ENCODE measurements around the gene DENND4A. TPM values are rescaled to one million over a fixed set of nuclear protein-coding genes. Genes with fewer than 3 reads are reported as not detected.
"Not testable (repeated sequence)": the region's sequence is repeated elsewhere in the genome, so short reads cannot be mapped to it uniquely, and the experiment has no call there.

Gene DENND4A
- total RNA-seq, 1 donor from 2014 or later = 17.1 TPM

DNA sequence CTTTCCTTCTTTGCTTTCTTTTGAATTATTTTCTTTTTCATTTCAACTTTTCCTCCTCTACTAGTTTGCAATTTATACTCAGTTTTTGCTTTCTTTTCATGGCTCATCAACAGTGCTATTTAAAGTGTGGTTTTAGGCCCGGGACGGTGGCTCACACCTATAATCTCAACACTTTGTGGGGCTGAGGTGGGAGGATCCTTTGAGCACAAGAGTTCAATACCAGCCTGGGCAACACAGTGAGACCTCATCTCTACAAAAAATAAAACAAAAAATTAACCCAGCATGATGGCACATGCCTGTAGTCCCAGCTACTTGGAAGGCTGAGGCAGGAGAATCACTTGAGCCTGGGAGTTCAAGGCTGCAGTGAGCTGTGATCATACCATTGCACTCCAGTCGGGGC lies 20.4 kb upstream of the DENND4A start:
- no peak overlapping the region for H3K4me3 Mint-ChIP-seq (ENCODE audit: unreplicated experiment)
- peaks cover 3% of the 10 kb centered on the region for H3K9me3 Mint-ChIP-seq (ENCODE audit: unreplicated experiment)
- peaks cover 4% of the 10 kb centered on the region for H3K36me3 Mint-ChIP-seq (ENCODE audit: low read depth, unreplicated experiment)
- H3K27me3 Mint-ChIP-seq (ENCODE audit: unreplicated experiment) = peaks cover 3% of the 10 kb centered on the region
- no peak for DNase-seq (ENCODE audit: low spot score)
- TF ChIP-seq CTCF (IDR thresholded peaks at IDR 0.05; ENCODE audit: unreplicated experiment) = no peak
- no peaks in the 10 kb centered on the region for H3K4me1 Mint-ChIP-seq (ENCODE audit: unreplicated experiment)
- no peak overlapping the region for H3K27ac Mint-ChIP-seq (ENCODE audit: unreplicated experiment)

GRCh38 chr15:65811835-65812234 lies 19.7 kb upstream of the DENND4A start:
- Mint-ChIP-seq H3K27me3 (ENCODE audit: unreplicated experiment) (peaks cover 2% of the 10 kb centered on the region), H3K4me1 (ENCODE audit: unreplicated experiment) (no peaks in the 10 kb centered on the region), H3K27ac (ENCODE audit: unreplicated experiment) (no peak overlapping the region), H3K9me3 (ENCODE audit: unreplicated experiment) (peaks cover 3% of the 10 kb centered on the region), H3K4me3 (ENCODE audit: unreplicated experiment) (no peak overlapping the region), H3K36me3 (ENCODE audit: low read depth, unreplicated experiment) (peaks cover 4% of the 10 kb centered on the region)
- no peak for DNase-seq (ENCODE audit: low spot score)
- TF ChIP-seq CTCF (IDR thresholded peaks at IDR 0.05; ENCODE audit: unreplicated experiment) = no peak

GRCh38 chr15:65811011-65811733 lies 19.1 kb upstream of the DENND4A start:
- H3K4me1 Mint-ChIP-seq (ENCODE audit: unreplicated experiment); H3K36me3 Mint-ChIP-seq (ENCODE audit: low read depth, unreplicated experiment); DNase-seq (ENCODE audit: low spot score); H3K4me3 Mint-ChIP-seq (ENCODE audit: unreplicated experiment); H3K27me3 Mint-ChIP-seq (ENCODE audit: unreplicated experiment); H3K9me3 Mint-ChIP-seq (ENCODE audit: unreplicated experiment); H3K27ac Mint-ChIP-seq (ENCODE audit: unreplicated experiment): not testable (repeated sequence)

- Mint-ChIP-seq H3K27ac (ENCODE audit: unreplicated experiment) (no peak overlapping the region), H3K4me1 (ENCODE audit: unreplicated experiment) (no peaks in the 10 kb centered on the region), H3K36me3 (ENCODE audit: low read depth, unreplicated experiment) (no peaks in the 10 kb centered on the region), H3K4me3 (ENCODE audit: unreplicated experiment) (no peak overlapping the region), H3K9me3 (ENCODE audit: unreplicated experiment) (no peaks in the 10 kb centered on the region), H3K27me3 (ENCODE audit: unreplicated experiment) (peaks cover 2% of the 10 kb centered on the region)
- no peak for DNase-seq (ENCODE audit: low spot score)
- no peak for TF ChIP-seq CTCF (IDR thresholded peaks at IDR 0.05; ENCODE audit: unreplicated experiment)
These were observed 14.3 kb upstream of the DENND4A start for GRCh38 chr15:65806397-65806796.

DNA sequence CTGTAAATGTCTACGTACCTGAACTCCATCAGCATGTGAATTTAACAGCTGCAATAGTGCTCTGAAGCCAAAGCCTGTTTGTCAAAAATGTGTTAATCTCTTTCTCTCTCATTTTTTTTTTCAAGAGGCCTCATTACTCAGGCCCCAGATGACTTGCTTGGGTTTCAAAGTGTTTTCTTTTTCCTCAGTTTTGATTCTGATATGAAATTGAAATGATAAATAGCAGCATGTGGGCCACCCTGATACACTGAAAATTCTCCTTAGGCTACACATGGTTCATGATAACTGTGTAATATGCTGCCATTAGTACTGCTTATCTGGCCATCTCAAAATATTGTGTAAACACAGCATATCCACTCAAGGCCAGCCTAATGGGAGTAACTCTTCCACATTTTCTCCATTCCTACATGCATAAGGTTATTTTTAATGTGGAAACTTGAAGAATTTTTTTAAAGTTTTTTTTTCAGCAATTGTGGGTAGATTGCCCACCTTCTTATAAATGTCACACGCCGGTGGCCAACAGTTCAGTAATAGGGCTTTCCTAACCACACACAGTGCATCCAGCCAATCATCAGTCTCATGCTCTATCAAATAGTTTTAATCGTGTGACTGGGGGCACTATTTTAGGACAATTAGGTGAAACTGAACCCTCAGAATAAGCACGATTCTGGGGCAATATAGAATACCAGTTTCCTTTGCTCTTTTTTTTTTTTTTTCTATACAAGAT lies 13.1 kb upstream of the DENND4A start:
- H3K4me3 Mint-ChIP-seq (ENCODE audit: unreplicated experiment) = no peak overlapping the region
- H3K36me3 Mint-ChIP-seq (ENCODE audit: low read depth, unreplicated experiment) = no peaks in the 10 kb centered on the region
- H3K27me3 Mint-ChIP-seq (ENCODE audit: unreplicated experiment) = peaks cover 4% of the 10 kb centered on the region
- no peak for DNase-seq (ENCODE audit: low spot score)
- no peaks in the 10 kb centered on the region for H3K4me1 Mint-ChIP-seq (ENCODE audit: unreplicated experiment)
- H3K9me3 Mint-ChIP-seq (ENCODE audit: unreplicated experiment) = no peaks in the 10 kb centered on the region
- H3K27ac Mint-ChIP-seq (ENCODE audit: unreplicated experiment) = no peak overlapping the region
- TF ChIP-seq CTCF (IDR thresholded peaks at IDR 0.05; ENCODE audit: unreplicated experiment) = no peak

All from endothelial cell (in vitro differentiated cells).